ENCODE results near the gene HYCC1. TPM values are rescaled to one million over a fixed set of nuclear protein-coding genes. Genes with fewer than 3 reads are reported as not detected.
"Not testable (repeated sequence)": the region's sequence is repeated elsewhere in the genome, so short reads cannot be mapped to it uniquely, and the experiment has no call there.

The HYCC1 gene
- total RNA-seq, 1 experiment from 2014 or later, result 126 TPM

DNA sequence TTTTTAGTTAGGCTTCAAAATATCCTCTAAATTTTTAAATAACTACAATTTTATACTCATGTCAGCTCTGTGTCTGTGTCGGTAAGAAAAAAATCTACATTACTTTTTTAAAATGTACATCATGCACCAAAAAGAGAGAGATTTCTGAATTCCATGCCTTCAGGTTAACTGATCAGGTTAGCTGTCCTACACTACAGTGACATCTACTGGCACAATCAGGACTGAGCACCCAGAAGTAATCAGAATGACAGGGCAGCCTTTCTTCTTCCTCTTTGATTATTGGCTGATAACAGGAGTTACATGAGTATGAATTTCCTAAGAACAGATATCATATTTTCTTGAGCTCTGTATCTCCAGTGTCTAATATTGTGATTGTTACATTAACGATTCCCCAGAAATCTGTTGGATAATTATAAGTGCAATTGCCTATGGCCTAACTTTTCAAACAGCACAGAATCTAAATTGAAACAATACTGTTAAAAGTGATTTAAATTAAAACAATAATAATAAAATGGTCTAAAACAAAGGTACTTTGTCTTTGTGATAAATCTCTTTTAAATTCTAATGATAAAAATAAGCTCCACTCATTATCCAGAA lies 41.8 kb upstream of the HYCC1 start:
- Mint-ChIP-seq H3K27ac (no peak overlapping the region), H3K9me3 (no peaks in the 10 kb centered on the region), H3K36me3 (ENCODE audit: insufficient read depth in 1 of 3, low read depth in 3 of 3) (no peaks in the 10 kb centered on the region), H3K27me3 (ENCODE audit: low read depth) (no peaks in the 10 kb centered on the region), H3K4me3 (no peak overlapping the region), H3K4me1 (peaks cover 5 to 12% of the 10 kb centered on the region in 2 experiments; a peak in 2 of 4 replicates)
- Histone ChIP-seq H2AK5ac (ENCODE audit: insufficient read length, low read length) (no peak overlapping the region), H4K5ac (ENCODE audit: insufficient read length, low read depth, low read length) (no peak overlapping the region), H2BK20ac (ENCODE audit: low read depth, low read length, poor library complexity, severe bottlenecking) (no peak overlapping the region), H3K4ac (ENCODE audit: low read depth, low read length) (no peak overlapping the region), H3K23me2 (ENCODE audit: insufficient read length, low read depth, low read length, poor library complexity, severe bottlenecking) (no peaks in the 10 kb centered on the region), H3K9me3 (ENCODE audit: control insufficient read depth, low read depth, low read length) (no peaks in the 10 kb centered on the region), H3K18ac (ENCODE audit: insufficient read length, low read depth, low read length) (no peak overlapping the region), H3K79me1 (ENCODE audit: insufficient read depth, low read depth, low read length, poor library complexity, severe bottlenecking) (no peaks in the 10 kb centered on the region), H2BK15ac (ENCODE audit: low read depth, low read length) (no peak overlapping the region), H3K14ac (ENCODE audit: insufficient read depth, low read length) (no peak overlapping the region), H3K4me1 (ENCODE audit: insufficient read depth, low read length) (no peaks in the 10 kb centered on the region), H2BK5ac (ENCODE audit: insufficient read length, low read length) (no peak overlapping the region), H3K9ac (ENCODE audit: extremely low read depth, insufficient read length, low read length) (no peak overlapping the region), H3K27me3 (ENCODE audit: insufficient read depth, low read length) (no peaks in the 10 kb centered on the region), H2BK12ac (ENCODE audit: insufficient read length, low read depth, low read length) (no peak overlapping the region), H3K23ac (ENCODE audit: insufficient read length, low read depth, low read length) (no peak overlapping the region), H3T11ph (ENCODE audit: low read length) (no peak overlapping the region), H3K4me2 (ENCODE audit: insufficient read depth, insufficient read length, low read length) (no peak overlapping the region), H2AFZ (ENCODE audit: low read length) (no peak overlapping the region), H4K8ac (replicated peaks; ENCODE audit: insufficient read length, low read depth, low read length) (no peak overlapping the region), H3K79me2 (ENCODE audit: insufficient read depth, low read length) (no peaks in the 10 kb centered on the region), H3K56ac (ENCODE audit: insufficient read length, low read depth, low read length) (no peak overlapping the region), H4K91ac (ENCODE audit: insufficient read length, low read depth, low read length) (no peak overlapping the region), H4K20me1 (ENCODE audit: control insufficient read depth, insufficient read depth, insufficient read length) (no peaks in the 10 kb centered on the region), H2BK120ac (ENCODE audit: low read depth, low read length, poor library complexity, severe bottlenecking) (no peak overlapping the region), H3K27ac (ENCODE audit: insufficient read length, low read depth, low read length) (no peak overlapping the region)
- whole genome bisulfite sequencing (ENCODE audit: extremely low coverage, insufficient read length, low lambda C conversion rate), result no CpG with 5 or more reads among the region's 2 CpGs
- DNase-seq, result peak; percentile 40
- TF ChIP-seq, protein P1, sequence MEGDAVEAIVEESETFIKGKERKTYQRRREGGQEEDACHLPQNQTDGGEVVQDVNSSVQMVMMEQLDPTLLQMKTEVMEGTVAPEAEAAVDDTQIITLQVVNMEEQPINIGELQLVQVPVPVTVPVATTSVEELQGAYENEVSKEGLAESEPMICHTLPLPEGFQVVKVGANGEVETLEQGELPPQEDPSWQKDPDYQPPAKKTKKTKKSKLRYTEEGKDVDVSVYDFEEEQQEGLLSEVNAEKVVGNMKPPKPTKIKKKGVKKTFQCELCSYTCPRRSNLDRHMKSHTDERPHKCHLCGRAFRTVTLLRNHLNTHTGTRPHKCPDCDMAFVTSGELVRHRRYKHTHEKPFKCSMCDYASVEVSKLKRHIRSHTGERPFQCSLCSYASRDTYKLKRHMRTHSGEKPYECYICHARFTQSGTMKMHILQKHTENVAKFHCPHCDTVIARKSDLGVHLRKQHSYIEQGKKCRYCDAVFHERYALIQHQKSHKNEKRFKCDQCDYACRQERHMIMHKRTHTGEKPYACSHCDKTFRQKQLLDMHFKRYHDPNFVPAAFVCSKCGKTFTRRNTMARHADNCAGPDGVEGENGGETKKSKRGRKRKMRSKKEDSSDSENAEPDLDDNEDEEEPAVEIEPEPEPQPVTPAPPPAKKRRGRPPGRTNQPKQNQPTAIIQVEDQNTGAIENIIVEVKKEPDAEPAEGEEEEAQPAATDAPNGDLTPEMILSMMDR (conservative IDR thresholded peaks at IDR 0.05), result peak; percentile 97

DNA sequence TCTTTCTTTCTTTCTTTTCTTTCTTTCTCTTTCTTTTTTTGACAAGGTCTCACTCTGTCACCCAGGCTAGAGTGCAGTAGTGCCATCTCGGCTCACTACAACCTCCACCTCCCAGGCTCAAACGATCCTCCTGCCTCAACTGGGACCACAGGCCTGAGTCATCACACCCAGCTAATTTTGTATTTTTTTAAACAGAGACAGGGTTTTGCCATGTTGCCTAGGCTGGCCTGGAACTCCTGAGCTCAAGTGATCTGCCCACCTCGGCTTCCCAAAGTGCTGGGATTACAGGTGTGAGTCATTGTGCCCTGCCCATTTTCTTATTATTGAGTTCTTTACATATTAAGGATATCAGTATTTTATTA lies 37.2 kb upstream of the HYCC1 start:
- H4K8ac ChIP-seq (replicated peaks; ENCODE audit: insufficient read length, low read depth, low read length); H3K9ac ChIP-seq (ENCODE audit: extremely low read depth, insufficient read length, low read length); H3K4me1 ChIP-seq (ENCODE audit: insufficient read depth, low read length); H2BK15ac ChIP-seq (ENCODE audit: low read depth, low read length); H3K23me2 ChIP-seq (ENCODE audit: insufficient read length, low read depth, low read length, poor library complexity, severe bottlenecking); H2AK5ac ChIP-seq (ENCODE audit: insufficient read length, low read length); H3K4me2 ChIP-seq (ENCODE audit: insufficient read depth, insufficient read length, low read length); H3T11ph ChIP-seq (ENCODE audit: low read length); H2BK12ac ChIP-seq (ENCODE audit: insufficient read length, low read depth, low read length); H2BK120ac ChIP-seq (ENCODE audit: low read depth, low read length, poor library complexity, severe bottlenecking); H3K14ac ChIP-seq (ENCODE audit: insufficient read depth, low read length); H3K56ac ChIP-seq (ENCODE audit: insufficient read length, low read depth, low read length); H3K79me1 ChIP-seq (ENCODE audit: insufficient read depth, low read depth, low read length, poor library complexity, severe bottlenecking); H4K5ac ChIP-seq (ENCODE audit: insufficient read length, low read depth, low read length); H3K27ac ChIP-seq (ENCODE audit: insufficient read length, low read depth, low read length); H3K4me3 Mint-ChIP-seq; H3K27me3 Mint-ChIP-seq (ENCODE audit: low read depth); H3K27me3 ChIP-seq (ENCODE audit: insufficient read depth, low read length); H4K91ac ChIP-seq (ENCODE audit: insufficient read length, low read depth, low read length); H3K23ac ChIP-seq (ENCODE audit: insufficient read length, low read depth, low read length); H3K4ac ChIP-seq (ENCODE audit: low read depth, low read length); H3K79me2 ChIP-seq (ENCODE audit: insufficient read depth, low read length); H2BK5ac ChIP-seq (ENCODE audit: insufficient read length, low read length); DNase-seq; H3K9me3 ChIP-seq (ENCODE audit: control insufficient read depth, low read depth, low read length); H3K18ac ChIP-seq (ENCODE audit: insufficient read length, low read depth, low read length); H2AFZ ChIP-seq (ENCODE audit: low read length); H2BK20ac ChIP-seq (ENCODE audit: low read depth, low read length, poor library complexity, severe bottlenecking); H4K20me1 ChIP-seq (ENCODE audit: control insufficient read depth, insufficient read depth, insufficient read length): not testable (repeated sequence)
- H3K27ac Mint-ChIP-seq, result 0 out of 7 replicates have a peak overlapping the region, but pooled peaks of 1 of the 3 experiments have one; percentile 37
- peaks cover 5 to 12% of the 10 kb centered on the region in 2 experiments; a peak in 2 of 4 replicates for H3K4me1 Mint-ChIP-seq
- no CpG with 5 or more reads among the region's 3 CpGs for WGBS (ENCODE audit: extremely low coverage, insufficient read length, low lambda C conversion rate)
- peaks cover 13 to 19% of the 10 kb centered on the region in 2 experiments for H3K9me3 Mint-ChIP-seq
- H3K36me3 Mint-ChIP-seq (ENCODE audit: insufficient read depth in 1 of 3, low read depth in 3 of 3), result peaks cover 6 to 13% (median 8%) of the 10 kb centered on the region in 3 experiments

Measured in H9 (cell line).